GM19351 (cell line): Measurements from ENCODE around the gene FAM8A1.
A peak's percentile ranks its signal among the peaks of the same experiment; 100 is the strongest.
"Not testable (repeated sequence)": the region's sequence is repeated elsewhere in the genome, so short reads cannot be mapped to it uniquely, and the experiment has no call there.

Experiments
- ATAC-seq: cut with Tn5 transposase; IDR thresholded peaks from one replicate; pipeline ENCODE4 v1.9.1; 2021; ENCODE audit warnings: mild to moderate bottlenecking, moderate library complexity; ENCODE audit not compliant: unreplicated experiment

Gene FAM8A1, protein sequence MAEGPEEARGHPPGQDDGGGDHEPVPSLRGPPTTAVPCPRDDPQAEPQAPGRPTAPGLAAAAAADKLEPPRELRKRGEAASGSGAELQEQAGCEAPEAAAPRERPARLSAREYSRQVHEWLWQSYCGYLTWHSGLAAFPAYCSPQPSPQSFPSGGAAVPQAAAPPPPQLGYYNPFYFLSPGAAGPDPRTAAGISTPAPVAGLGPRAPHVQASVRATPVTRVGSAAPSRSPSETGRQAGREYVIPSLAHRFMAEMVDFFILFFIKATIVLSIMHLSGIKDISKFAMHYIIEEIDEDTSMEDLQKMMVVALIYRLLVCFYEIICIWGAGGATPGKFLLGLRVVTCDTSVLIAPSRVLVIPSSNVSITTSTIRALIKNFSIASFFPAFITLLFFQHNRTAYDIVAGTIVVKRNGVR

DNA sequence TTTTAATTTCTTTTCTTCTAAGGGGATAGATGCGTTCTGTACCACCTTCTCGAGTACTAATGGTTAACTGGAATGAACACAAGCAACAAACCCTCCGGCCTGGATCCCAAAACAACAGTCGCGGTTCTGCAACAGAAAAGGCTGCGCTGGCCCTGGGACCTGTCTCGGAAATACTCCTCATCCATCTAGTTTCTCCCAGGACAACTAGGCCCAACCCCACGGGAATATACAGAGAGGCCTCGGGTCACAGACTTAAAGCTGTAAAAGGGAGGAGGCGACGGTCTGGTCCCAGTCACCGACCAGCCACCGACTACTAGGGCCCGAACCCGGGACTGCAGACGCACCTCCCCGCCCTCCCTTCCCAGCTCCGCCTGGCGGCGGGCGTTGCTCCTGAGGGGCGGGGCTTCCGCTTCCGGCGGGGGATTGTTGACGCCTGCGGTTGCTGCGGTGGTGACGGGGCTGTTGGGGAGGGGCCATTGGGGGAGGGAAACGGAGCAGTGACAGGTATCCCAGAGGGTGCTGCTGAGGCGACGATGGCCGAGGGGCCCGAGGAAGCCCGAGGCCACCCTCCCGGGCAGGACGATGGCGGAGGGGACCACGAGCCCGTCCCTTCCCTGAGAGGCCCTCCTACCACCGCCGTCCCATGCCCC lies at the start of gene FAM8A1:
FAM8A1 (plus strand) TSS at position 426 of the 650 bp plus-strand sequence; CDS start at position 534, 108 bp downstream.
- ATAC-seq = peak; percentile 82

DNA sequence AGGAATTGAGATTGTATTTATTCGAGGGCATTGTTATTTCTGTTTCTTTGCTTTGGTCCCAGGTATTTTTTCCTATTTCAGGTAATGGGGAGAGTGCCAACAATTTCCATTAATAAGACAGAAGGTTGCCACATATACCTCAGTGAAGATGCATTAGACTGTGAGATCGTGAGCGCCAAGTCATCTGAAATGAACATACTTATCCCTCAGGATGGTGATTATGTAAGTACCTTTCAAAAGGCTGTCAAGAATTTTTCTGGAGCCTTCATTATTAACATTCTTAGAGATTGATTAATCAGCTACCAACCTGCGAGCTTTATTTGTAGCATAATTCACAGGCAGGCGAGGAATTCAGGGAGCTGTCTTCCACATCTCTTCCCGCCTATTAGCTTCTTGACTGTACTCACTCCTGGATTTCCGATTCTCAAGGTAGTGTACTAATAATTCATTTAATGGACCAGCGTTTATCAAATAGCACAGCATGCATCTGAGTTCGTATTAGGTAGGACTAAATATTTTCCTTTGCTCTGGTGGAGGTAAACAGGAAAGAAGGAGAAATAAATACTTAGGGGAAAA lies 48.6 kb upstream of the FAM8A1 start:
- ATAC-seq = no peak

DNA sequence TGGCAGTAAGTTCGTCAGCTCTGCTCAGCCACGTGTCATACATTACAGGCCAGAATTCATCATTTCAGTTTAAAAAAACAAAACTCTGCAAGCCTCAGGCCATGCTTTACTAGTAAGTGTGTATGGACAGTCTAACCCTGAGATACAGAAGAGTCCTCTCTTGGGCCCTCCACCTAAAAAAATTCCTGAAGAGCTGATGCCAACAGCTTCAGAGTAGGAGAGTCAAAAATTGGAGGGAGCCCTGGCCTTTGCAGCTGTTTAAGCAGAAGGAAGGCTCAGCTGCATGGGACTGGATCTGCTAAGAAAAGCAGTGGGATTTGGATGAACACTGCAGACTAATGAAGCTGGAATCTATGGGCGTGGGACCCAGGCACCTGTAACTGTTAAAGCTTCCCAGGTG lies 47.2 kb upstream of the FAM8A1 start:
- no peak for ATAC-seq

DNA sequence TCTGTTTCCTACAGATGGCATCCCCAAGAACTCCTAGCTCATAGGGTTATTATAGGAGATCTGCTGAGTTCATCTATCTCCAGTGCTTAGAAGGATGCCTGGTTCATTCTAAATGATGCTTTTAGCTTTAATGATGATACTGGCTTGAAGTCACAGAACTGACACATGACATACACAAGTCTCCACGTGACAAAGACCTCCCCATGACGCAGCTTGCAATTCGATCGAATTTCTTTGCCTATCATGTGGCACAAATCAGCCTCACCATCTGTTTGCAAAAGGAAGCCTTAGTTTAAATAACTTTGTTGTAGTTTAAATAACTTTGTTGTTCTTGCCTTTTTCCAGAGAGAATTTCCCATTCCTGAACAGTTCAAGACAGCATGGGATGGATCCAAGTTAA lies 44.1 kb upstream of the FAM8A1 start:
- ATAC-seq = no peak

DNA sequence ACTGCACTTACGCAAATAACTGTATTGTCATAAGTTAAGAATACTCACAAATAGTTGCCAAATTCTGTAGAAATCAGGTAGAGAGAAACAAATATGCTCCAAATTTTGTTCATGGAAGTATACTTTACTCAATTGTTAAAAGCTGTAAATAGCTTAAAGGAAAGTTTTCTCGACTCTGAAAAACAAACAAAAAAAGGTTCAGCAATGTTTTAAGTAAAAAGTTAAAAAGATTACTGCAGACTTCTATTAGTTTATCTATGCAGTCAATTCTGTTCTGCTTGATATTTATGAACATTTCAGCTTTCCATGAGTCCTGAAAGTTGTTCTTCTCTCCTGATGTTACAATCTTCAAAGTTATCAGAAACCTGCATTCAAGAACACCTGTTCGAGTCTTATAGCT lies 37.5 kb upstream of the FAM8A1 start:
- no peak for ATAC-seq

DNA sequence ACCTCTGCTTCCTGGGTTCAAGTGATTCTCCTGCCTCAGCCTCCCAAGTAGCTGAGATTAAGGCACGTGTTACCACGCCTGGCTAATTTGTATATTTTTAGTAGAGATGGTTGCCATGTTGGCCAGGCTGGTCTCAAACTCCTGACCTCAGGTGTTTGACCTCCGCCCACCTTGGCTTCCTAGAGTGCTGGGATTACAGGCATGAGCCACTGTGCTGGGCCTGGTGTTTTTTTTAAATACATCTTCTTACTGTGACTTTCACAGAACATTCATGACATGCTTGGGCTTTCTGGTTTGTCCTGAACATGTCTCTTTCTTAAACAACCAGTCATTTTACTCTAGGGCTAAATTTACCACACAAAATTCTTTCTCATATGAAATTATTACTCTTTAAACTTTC lies 34.7 kb upstream of the FAM8A1 start:
- ATAC-seq = no peak

DNA sequence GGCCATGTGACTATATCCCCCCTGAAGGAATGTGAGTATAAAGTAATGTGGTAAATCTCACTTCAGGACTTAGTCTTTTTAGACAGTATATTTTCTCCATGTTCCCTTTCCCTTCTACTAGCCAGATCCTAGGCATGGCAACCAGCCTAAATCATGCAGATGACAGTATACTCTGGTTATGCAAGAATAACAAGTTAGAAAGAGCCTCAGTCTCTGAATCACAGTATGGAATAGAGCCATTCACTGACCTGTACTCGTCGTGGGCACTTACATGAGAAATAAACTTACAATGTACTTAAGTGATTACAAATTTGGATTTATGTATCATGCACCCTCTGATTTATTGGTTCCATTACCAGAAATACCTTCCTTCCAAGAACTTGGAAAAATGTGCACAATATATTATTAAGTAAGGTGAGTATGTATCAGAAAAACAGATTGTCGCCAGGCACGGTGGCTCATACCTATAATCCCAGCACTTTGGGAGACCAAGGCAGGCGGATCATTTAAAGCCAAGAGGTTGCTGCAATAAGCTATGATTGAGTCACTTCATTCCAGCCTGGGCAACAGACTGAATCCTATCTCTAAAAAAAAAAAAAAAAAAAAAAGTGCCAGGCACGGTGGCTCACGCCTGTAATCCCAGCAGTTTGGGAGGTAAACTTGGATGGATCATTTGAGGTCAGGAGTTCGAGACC lies 25.1 kb upstream of the FAM8A1 start:
- no peak for ATAC-seq

DNA sequence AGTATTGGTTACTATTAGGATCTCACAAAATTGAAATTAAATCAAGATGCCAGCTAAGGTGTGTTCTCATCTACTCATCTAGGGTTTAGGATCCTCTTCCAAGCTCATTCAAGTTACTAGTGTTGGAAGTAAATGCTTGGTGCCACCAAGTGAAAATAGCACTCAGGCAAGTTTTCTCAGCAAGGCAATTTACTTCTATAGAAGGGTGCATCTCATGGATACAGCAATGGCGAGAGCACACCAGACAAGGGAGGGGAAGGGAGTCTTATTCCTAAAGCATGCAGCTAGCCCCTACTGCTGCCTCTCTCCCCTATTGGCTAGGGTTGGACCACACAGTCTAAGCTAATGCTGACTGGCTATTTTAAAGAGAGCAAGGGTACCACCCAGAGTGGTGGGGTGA lies 23.0 kb upstream of the FAM8A1 start:
- no peak for ATAC-seq

DNA sequence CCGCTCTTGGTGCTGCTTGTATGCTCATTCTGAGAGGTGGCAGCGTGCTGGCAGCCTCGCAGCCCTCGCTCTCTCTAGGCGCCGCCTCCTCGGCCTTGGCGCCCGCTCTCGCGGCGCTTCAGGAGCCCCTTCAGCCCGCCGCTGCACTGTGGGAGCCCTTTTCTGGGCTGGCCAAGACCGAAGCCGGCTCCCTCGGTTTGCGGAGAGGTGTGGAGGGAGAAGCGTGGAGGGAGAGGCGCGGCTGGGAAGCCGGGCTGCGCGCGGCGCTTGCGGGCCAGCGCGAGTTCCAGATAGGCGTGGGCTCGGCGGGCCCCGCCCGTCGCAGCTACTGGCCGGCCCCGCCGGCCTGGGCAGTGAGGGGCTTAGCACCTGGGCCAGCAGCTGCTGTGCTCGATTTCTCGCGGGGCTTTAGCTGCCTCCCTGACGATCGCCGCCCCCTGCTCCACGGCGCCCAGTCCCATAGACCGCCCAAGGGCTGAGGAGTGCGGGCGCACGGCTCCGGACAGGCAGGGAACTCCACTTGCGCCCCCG lies 19.5 kb upstream of the FAM8A1 start:
- ATAC-seq = no peak

DNA sequence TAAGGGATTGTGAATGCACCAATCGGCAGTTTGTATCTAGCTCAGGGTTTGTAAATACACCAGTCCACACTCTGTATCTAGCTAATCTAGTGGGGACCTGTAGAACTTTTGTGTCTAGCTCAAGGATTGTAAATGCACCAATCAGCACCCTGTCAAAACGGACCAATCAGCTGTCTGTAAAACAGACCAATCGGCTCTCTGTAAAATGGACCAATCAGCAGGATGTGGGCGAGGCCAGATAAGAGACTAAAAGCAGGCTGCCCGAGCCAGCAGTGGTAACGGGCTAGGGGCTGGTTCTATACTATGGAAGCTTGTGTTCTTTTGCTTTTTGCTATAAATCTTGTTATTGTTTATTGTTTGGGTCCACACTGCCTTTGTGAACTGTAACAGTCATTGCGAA lies 18.8 kb upstream of the FAM8A1 start:
- not testable (repeated sequence) for ATAC-seq

DNA sequence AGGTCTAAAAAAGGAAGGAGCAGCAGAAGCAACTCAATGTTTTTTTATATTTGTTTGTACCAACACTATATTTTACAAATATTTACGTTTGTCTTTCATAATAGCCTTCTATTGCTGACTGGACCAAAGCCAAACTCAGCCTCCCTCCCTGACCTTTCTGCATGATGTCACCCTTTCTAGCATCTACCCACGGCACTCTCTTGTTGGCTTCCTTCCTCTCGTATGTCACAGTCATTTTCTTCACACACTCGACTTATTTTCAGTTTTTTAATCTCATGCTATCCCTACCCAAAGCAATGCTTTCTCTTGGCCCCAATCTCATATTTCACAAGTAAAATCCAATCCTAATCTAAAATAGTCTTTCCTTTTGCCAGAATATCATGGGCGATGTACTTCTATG lies 16.3 kb upstream of the FAM8A1 start:
- ATAC-seq = no peak

DNA sequence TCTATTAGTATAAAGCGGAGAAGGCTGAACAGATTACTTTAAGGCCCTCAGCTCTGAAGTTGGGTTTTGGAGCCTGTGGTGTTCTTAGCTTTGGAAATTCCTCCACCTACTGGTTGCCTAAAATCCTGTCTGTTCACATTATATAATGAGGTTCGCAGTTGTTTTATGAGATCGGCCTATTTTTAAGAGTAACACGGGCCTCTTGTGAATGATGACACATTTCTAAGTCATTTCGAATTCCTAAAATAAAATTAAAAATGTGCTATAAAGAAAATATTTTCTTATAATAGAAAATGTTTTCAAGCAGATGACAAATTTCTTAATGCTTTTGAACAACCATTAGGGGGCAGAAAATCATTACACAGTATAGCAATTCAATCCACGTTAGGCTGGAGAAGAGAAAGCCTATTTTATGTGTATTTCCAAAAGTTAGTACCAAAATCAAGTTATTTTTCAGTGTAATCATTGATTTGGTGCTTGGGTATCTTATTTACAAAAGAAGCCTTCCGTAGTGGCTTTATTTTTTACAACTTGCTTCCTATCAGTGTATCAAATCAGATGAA lies 15.8 kb upstream of the FAM8A1 start:
- ATAC-seq = peak; percentile 70

DNA sequence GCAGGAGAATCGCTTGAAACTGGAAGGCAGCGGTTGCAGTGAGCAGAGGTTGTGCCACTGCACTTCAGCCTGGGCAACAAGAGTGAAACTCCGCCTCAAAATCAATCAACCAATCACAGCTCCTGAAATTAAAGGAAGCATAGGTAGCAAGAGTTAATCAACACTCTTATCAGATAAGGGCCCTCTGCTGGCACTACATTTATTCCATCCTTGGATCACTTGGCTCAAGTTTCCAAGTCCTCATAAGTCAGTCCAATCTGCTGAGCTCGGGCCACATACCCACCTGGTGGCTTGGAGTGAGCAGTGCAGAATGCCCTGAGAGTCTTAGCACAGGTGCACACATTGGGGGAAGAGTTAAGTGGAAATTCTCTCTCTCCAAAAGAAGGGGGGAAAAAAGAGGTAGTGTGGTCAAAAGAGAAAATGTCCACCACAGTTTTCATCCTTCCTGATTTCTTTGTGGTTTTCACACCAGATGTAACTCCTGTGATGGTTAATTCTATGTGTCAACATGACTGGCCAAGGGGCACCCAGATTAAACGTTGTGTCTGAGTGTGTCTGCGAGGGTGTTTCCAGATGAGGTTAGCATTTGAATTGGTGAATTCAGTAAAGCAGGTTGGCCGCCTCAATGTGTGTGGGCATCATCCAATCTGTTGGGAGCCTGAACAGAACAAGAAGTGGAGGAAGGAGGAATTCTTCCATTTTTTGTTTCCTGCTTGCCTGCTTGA lies 14.2 kb upstream of the FAM8A1 start:
- ATAC-seq = no peak

DNA sequence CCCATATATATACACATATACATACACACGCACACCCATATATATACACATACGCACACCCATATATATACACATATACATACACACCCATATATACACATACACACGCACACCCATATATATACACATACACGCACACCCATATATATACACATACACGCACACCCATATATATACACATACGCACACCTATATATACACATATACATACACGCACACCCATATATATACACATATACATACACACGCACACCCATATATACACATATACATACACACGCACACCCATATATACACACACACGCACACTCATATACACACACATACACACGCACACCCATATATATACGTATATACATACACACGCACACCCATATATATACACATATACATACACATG lies 13.5 kb upstream of the FAM8A1 start:
- ATAC-seq = not testable (repeated sequence)

DNA sequence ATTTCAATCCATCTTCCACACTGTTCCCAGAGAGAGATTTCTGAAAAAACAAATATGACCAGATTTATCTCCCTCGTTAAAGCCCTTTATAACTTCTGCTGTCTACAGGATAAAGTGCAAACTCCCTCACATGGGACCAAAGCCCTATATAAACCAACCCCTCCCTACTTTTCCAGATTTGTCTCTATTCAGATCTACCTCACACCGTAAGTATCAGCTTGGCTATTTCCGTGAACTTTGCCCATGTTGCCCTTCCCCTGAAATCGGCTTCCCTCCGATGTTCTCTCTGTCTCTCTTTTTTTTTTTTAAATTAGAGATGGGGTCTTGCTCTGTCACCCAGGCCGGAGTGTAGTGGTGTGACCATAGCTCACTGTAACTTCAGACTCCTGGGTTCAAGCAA lies 12.1 kb upstream of the FAM8A1 start:
- ATAC-seq = no peak

DNA sequence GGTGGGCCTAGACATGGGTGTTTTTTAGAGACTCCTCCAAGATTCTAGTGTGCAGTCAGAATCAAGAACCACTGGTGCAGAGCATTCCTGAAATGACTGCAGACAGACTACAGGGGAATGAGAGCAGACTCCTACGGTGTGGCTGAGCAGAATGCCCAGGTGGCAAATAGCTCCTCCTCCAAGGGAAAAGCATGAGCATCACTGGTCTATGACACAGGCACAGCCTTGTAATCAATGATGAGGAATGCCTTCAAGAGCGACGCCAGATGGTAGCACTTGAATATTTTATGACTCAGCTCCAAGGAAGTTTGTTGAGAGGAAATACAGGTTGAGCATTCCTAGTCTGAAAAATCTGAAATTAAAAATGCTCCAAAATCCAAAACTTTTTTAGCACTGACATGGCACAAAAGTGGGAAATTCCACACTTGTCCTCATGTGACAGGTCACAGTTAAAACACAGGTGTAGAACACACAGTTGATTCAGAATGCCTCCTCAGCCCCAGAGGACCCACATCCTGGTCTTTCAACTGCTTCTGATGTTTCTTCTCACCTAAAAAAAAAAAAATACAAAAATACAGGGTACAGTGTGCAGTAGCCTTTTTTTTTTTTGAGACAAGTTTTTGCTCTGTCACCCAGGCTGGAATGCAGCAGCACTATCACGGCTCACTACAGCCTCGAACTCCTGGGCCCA lies 10.6 kb upstream of the FAM8A1 start:
- ATAC-seq = no peak

DNA sequence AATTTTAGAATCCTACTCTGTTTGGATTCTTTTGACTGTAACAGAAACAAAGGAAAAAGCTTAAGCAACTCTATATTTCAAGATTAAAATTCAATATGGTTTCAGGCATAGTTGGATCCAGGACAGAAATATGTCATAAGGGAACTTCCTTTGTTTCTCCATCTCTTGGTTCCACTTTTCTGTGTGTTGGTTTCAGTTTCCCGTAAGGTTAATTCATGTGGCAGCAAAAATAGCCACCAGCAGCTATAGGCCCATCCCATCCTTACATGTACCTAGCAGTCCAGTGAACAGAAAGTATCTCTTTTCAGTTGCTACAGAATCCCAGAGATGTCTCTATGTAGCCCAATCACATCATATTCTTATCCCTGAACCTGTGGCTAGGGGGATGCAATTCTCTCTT lies 8.8 kb upstream of the FAM8A1 start:
- ATAC-seq = no peak

DNA sequence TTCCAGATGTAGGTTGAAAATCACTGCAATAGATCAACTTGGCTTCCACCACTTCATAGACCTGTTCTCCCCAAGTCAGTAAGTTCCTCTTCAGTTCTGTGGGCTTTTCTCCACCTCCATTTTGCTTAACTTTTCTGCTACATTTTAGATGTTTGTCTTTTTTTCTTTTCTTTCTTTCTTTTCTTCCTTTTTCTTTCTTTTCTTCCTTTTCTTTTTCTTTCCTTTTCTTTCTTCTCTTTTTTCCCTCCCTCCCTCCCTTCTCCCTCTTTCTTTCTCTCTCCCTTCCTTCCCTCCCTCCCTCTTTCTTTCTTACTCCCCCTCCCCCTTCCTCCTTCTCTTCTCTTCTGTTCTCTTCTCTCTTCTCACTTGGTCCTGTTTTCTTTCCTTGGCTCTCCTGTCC lies 6.9 kb upstream of the FAM8A1 start:
- ATAC-seq = no peak

DNA sequence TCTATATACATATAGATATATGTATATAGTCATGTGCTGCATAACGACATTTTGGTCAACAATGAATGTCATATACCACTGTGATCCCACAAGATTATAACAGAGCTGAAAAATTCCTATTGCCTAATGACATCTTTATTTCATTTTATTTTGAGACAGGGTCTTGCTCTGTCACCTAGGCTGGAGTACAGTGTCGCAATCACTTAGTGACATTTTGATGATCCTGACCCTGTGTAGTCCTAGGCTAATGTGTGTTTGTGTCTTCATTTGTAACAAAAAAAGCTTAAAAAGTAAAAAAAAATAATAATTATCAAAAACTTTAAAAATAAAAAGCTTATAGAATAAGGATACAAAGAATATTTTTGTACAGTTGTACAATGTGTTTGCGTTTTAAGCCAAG lies 4.0 kb upstream of the FAM8A1 start:
- no peak for ATAC-seq
